Peyer's patch (tissue), 4 donors: ENCODE data around the gene COL9A3.

ENCODE experiments used
- POLR2A ChIP-seq, 2 donors: fragments of 450-650 bp; IDR thresholded peaks; one replicate each; pipeline ENCODE4 v1.5.1; 2017; ENCODE audit warnings: antibody characterized with exemption in 2 of 2, mild to moderate bottlenecking in 2 of 2, moderate library complexity in 2 of 2
- TF ChIP-seq, protein P1 (sequence below), 6 experiments: fragments of 450-650 bp in 4 of 6; fragments of 200-600 bp in 2 of 6; sonication (generic) in 1 of 6; IDR thresholded peaks; one replicate each; pipeline ENCODE4 v1.5.1; 2017 to 2019; ENCODE audit warnings: antibody characterized with exemption in 6 of 6, mild to moderate bottlenecking in 3 of 6, moderate library complexity in 1 of 6

DNA sequence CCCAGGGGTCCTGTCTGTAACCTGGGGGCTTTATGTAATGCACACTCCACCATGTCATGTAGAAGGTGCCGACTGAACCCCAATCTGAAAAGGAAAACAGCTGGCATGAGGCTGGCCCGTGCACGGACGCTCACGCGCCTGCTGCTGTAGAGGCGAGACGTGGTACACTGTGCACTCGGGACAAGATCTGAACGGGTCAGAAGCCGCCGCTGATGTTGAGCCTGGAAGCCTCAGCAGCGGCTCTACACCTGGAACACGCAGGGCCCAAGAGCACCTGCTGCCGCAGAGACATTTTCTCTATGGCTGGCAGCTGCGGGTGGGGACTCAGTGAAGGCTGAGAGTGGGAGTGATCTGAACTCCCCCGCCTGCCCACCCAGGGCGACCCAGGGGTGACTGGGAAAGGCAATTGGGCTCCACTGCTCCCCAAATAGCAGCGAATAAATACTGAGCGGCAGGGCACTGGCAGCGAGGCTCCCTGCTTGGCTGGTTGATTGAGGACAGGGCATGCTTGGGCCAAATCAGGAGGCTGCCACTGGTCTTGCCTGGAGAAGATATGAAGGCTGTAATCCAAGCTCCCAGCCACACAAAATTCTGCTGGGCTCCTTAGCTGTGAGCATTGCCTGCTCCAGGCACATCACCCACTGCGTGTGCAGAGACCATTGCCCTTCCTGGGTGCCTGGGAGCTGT is 14.7 kb upstream of the COL9A3 start:
- TF ChIP-seq POLR2A (IDR thresholded peaks at IDR 0.05): no peak
- TF ChIP-seq, protein P1, sequence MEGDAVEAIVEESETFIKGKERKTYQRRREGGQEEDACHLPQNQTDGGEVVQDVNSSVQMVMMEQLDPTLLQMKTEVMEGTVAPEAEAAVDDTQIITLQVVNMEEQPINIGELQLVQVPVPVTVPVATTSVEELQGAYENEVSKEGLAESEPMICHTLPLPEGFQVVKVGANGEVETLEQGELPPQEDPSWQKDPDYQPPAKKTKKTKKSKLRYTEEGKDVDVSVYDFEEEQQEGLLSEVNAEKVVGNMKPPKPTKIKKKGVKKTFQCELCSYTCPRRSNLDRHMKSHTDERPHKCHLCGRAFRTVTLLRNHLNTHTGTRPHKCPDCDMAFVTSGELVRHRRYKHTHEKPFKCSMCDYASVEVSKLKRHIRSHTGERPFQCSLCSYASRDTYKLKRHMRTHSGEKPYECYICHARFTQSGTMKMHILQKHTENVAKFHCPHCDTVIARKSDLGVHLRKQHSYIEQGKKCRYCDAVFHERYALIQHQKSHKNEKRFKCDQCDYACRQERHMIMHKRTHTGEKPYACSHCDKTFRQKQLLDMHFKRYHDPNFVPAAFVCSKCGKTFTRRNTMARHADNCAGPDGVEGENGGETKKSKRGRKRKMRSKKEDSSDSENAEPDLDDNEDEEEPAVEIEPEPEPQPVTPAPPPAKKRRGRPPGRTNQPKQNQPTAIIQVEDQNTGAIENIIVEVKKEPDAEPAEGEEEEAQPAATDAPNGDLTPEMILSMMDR (IDR thresholded peaks at IDR 0.05): no peak
